ENCODE data around the gene EI24.

The EI24 gene

DNA sequence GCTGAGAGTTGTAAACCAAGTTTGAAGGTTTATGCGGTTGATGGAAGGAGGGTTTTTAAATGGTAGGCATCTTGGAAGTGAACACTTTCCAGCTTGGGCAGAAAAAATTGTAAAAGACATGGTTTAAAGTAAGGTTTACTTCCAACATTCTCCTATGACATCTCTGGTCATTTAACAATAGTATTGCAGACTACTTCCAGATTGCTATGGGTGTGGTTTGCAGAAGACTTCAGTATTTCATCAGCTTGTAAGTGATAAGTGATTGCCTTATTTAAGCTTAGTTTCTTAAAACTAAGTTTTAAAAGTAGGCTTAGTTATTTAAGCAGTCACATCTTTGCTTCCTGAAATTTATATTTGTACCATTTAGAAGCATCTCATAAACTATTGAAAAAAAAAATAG lies 16.2 kb downstream of the EI24 start:
- TF ChIP-seq CTCF (IDR thresholded peaks at IDR 0.05; ENCODE audit: low read depth, low read length, poor library complexity, severe bottlenecking) (no peak), EZH2phosphoT487 (IDR thresholded peaks at IDR 0.05; ENCODE audit: borderline replicate concordance, low read length) (no peak)
- peaks cover 5% of the 10 kb centered on the region; the same call in 1 of the 2 replicates for H3F3A ChIP-seq (ENCODE audit: control insufficient read depth, insufficient read depth)
- no peaks in the 10 kb centered on the region for H3K4me1 ChIP-seq (ENCODE audit: control insufficient read depth, low read length)
- no peak overlapping the region for H3K4me3 ChIP-seq (ENCODE audit: low read length)
- H3K4me2 ChIP-seq (ENCODE audit: low read length) = no peak overlapping the region
- H3K79me2 ChIP-seq (ENCODE audit: control insufficient read depth, low read length) = no peaks in the 10 kb centered on the region
- H4K20me1 ChIP-seq (ENCODE audit: control insufficient read depth, insufficient read depth, low read depth, low read length) = no peaks in the 10 kb centered on the region
- H3K27me3 ChIP-seq (ENCODE audit: control insufficient read depth, low read length) = no peaks in the 10 kb centered on the region
- H3K9me2 ChIP-seq (replicated peaks; ENCODE audit: control insufficient read depth, low read length) = no peaks in the 10 kb centered on the region
- H3K36me3 ChIP-seq (ENCODE audit: control insufficient read depth, low read length) = peaks cover 41% of the 10 kb centered on the region
- H3K9me3 ChIP-seq (ENCODE audit: control insufficient read depth, insufficient read depth, low read length) = no peaks in the 10 kb centered on the region
- no peak overlapping the region for H3K27ac ChIP-seq (ENCODE audit: low read depth, low read length)

- peaks cover 5% of the 10 kb centered on the region; the same call in 1 of the 2 replicates for H3F3A ChIP-seq (ENCODE audit: control insufficient read depth, insufficient read depth)
Measured at GRCh38 chr11:125586623-125587022, 17.3 kb downstream of the EI24 start.

GRCh38 chr11:125587480-125587879 lies 18.2 kb downstream of the EI24 start:
- H3K4me3 ChIP-seq (ENCODE audit: low read length) = no peak overlapping the region
- peaks cover 5% of the 10 kb centered on the region; the same call in 1 of the 2 replicates for H3F3A ChIP-seq (ENCODE audit: control insufficient read depth, insufficient read depth)
- peaks cover 24% of the 10 kb centered on the region for H3K36me3 ChIP-seq (ENCODE audit: control insufficient read depth, low read length)
- peaks cover 7% of the 10 kb centered on the region for H3K4me1 ChIP-seq (ENCODE audit: control insufficient read depth, low read length)
- H3K4me2 ChIP-seq (ENCODE audit: low read length) = no peak overlapping the region
- TF ChIP-seq CTCF (IDR thresholded peaks at IDR 0.05; ENCODE audit: low read depth, low read length, poor library complexity, severe bottlenecking) (no peak), EZH2phosphoT487 (IDR thresholded peaks at IDR 0.05; ENCODE audit: borderline replicate concordance, low read length) (no peak)
- H3K27ac ChIP-seq (ENCODE audit: low read depth, low read length) = no peak overlapping the region
- H3K9me3 ChIP-seq (ENCODE audit: control insufficient read depth, insufficient read depth, low read length) = no peaks in the 10 kb centered on the region
- H3K79me2 ChIP-seq (ENCODE audit: control insufficient read depth, low read length) = peaks cover 13% of the 10 kb centered on the region
- no peaks in the 10 kb centered on the region for H4K20me1 ChIP-seq (ENCODE audit: control insufficient read depth, insufficient read depth, low read depth, low read length)
- H3K9me2 ChIP-seq (replicated peaks; ENCODE audit: control insufficient read depth, low read length) = no peaks in the 10 kb centered on the region
- H3K27me3 ChIP-seq (ENCODE audit: control insufficient read depth, low read length) = no peaks in the 10 kb centered on the region

More at GRCh38 chr11:125586623-125587022, 17.3 kb downstream of the EI24 start:
- no peaks in the 10 kb centered on the region for H3K27me3 ChIP-seq (ENCODE audit: control insufficient read depth, low read length)
- H3K4me1 ChIP-seq (ENCODE audit: control insufficient read depth, low read length) = peaks cover 7% of the 10 kb centered on the region
- H3K4me3 ChIP-seq (ENCODE audit: low read length) = no peak overlapping the region
- TF ChIP-seq EZH2phosphoT487 (IDR thresholded peaks at IDR 0.05; ENCODE audit: borderline replicate concordance, low read length) (no peak), CTCF (IDR thresholded peaks at IDR 0.05; ENCODE audit: low read depth, low read length, poor library complexity, severe bottlenecking) (no peak)
- H3K79me2 ChIP-seq (ENCODE audit: control insufficient read depth, low read length) = peaks cover 7% of the 10 kb centered on the region
- H4K20me1 ChIP-seq (ENCODE audit: control insufficient read depth, insufficient read depth, low read depth, low read length) = no peaks in the 10 kb centered on the region
- H3K4me2 ChIP-seq (ENCODE audit: low read length) = no peak overlapping the region
- H3K27ac ChIP-seq (ENCODE audit: low read depth, low read length) = no peak overlapping the region
- H3K9me2 ChIP-seq (replicated peaks; ENCODE audit: control insufficient read depth, low read length) = no peaks in the 10 kb centered on the region
- H3K9me3 ChIP-seq (ENCODE audit: control insufficient read depth, insufficient read depth, low read length) = no peaks in the 10 kb centered on the region
- peaks cover 33% of the 10 kb centered on the region for H3K36me3 ChIP-seq (ENCODE audit: control insufficient read depth, low read length)

All from DOHH2 (cell line).